Stimulated activated CD4-positive, alpha-beta T cell treated with anti-CD3 and anti-CD28 coated beads, TNF-alpha, amount 100 ng/mL, for 48 hours (primary cell): ENCODE data around the gene MMP2.

ENCODE experiments used
- DNase-seq, 3 donors: peaks; one replicate each; pipeline ENCODE4 v3.0.0-alpha.2; 2020; ENCODE audit warnings: low read depth in 3 of 3

MMP2 gene

GRCh38 chr16:55469821-55470532 is 9.0 kb upstream of the MMP2 start:
- DNase-seq: no peak

DNA sequence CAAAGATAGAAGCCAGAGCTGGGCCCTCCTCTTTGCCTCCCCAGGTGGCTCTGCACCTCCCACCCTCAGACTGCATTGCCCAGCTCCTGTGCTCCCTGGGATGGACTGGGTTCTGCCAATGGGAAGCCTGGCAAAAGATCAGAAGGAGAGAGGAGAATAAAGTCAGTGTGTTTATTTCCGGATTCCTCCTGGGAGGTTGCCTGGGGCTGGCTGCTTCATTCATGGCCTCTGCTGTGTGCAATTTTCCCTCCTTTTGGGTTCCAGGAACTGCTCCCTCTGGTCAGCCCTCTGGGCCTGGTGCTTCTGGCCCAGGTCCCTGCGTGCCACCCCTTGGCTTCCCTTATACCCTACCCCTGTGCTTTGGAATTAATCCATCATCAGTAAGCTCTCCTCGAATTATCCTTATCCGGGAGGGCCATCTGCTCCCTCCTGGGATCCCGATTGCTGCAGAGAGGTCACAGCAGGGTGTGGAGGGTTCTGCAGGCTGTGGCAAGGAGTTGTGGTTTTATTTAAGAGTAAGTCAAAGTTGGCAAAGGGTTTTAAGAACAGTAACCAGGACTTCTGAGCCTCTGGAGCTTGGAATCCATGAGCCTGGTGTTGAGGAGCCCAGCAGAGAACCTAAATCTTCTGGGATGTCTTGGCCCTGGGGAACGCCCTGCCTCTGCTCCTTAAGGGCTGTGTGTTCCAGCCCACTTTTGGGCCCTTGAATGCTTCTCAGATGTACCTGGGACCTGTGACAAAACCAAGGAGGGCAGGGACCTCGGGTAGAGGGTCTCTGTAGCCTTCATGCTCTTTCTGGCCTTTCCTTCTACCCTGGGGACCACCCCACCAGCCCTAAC is 8.2 kb upstream of the MMP2 start:
- no peak for DNase-seq

DNA sequence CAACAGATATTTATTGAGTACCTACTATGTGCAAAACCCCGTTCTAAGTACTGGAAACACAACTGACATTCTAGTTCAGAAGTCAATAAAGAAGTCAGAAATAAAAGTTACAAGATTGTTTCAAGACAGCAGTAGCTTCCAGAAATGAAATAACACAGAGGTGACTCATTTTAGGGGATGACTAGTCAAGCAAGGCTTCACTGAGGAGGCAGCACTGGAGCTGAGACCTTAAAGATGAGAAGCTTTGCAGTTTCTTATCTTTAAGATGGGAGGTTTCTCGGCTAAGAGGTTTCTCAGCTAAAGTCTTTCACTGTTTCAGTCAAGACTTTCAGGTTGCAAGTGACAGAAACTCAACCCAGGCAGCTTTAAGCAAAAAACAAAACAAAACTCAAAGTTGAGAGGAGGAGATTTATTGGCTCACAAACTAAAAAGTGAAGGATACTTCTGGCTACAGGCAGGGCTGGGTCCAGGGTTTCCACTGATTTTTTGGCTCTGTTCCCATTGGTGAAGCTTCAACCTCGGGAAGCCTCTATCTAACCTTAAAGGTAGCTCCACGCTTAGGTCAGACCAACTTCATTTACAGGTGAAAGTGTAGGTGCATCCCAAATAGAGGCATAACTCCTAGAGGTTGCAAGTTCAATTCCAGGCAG is 7.4 kb upstream of the MMP2 start:
- peak in 1 of 3 donors; percentile 22 for DNase-seq

GRCh38 chr16:55473587-55473986 is 5.4 kb upstream of the MMP2 start:
- no peak for DNase-seq

DNA sequence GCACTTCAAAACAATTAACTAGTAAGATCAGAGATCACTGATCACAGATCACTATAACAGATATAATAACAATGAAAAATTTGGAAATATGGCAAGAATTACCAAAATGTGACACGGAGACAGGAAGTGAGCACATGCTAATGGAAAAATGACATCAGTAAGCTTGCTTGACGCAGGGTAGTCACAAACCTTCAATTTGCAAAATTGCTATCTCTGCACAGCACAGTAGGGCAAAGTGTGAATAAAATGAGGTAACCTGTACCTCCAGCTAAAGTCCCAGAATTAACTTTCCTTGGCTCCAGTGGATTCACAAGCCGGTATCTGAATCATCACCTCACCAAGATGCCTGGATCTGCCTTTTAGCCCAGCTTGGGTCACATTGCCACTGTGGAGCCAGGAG is 4.2 kb upstream of the MMP2 start:
- DNase-seq: no peak

- no peak for DNase-seq
Observed at GRCh38 chr16:55475919-55476318, 3.1 kb upstream of the MMP2 start.

GRCh38 chr16:55476625-55477533 is 2.1 kb upstream of the MMP2 start:
- no peak for DNase-seq

DNA sequence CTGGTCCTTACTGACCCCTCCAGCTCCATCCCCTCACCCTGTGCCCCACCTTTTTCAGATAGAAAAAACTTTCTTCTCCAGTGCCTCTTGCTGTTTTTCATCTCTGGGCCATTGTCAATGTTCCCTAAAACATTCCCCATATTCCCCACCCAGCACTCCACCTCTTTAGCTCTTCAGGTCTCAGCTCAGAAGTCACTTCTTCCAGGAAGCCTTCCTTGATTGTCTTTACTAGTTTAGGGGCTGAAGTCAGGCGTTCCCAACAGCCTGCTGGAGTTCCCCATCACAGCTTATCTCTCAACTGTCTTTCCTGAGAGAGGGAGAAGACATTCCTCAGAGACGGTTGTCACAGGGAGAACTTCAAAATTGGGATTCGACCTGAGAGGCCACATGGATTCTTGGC is 1.3 kb upstream of the MMP2 start:
- DNase-seq: no peak

- DNase-seq: no peak
Observed at GRCh38 chr16:55479430-55480140, 587 bp downstream of the MMP2 start.

DNA sequence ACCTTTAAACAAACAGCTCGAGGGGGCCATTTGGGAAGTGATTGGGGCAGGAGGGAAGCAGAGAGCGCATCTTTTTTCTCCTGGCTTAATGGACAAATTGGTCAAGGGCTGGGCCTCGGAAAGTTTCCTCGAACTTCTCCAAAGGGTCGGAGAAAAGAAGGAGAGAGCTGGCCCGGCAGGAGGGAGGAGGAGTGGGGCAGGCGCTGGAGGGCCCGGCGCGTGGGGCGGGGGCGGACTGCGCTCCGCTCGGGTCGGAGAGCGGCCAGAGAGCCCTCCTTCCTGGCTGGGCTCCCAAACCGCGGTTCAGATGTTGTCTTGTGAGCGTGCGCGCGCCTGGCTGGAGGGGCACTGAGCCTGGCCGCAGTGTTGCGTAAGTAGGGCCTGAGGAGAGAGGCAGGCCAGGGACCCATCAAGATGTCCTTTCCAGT is 1.2 kb downstream of the MMP2 start:
- DNase-seq: no peak

DNA sequence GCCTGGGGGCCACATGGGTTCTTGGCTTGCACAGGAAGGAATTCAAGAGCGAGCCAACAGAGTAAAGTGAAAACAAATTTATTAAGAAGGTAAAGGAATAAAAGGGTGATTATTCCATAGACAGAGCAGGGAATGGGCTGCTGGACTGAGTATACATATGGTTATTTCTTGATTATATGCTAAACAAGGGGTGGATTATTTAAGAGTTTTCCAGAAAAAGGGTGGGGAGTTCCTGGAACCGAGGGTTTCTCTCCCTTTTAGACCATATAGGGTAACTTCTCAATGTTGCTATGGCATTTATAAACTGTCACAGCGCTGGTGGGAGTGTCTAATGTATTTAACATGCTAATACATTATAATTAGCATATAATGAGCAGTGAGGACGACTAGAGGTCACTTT is 2.0 kb downstream of the MMP2 start:
- DNase-seq: no peak

DNA sequence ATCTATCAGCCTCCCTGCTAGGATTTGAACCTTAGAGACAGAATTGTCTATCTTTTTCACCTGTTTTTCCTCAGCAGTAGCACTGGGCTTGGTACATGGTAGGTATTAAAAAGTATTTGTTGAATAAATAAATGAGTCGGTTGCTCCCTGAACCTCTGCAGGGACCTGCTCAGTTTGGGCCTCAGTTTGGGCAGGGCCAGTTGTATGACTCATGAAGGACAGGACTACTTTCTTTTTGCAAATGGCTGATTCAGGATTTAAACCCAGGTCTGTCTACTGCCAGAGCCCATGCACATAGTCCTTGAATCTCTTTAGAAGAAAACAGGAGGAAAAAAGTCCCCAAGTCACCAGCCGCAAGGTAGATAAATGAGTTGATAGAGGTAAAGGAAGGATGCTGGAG is 3.1 kb downstream of the MMP2 start:
- no peak for DNase-seq

DNA sequence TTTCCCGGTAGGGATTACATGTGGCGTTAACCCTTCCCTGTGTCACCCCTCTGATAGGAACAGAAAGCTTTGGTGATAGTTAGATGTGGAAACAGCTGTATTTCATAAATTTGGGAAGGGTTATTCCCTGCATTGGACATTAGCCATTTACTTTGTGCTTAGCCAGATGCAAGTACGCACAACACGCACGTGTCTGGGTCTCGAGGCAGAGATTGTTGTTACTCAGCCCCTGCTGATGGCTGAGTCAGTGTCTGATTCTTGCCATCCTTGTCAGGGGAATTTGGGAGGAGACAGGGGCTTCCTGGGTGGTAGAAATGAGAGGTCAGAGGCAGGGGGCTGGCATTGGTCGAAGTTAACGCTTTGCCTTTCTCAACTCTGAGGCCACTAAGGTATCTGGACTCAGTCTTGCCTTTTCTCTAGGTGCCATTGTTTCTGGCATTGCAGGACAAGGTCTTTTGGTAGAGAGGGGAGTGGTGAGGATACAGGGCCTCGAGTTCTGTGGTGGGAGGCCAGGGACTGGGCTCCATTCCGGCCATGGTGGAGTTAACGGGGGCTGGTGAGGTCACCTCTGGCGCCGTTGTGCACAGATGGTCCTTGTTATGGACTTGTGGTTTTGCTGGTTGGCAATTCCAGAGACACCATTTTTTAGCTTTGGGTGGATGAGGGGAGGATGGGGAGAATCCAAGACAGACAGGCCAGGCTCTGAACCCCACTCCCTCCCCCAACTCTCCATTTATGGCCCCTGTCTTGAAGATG is 8.2 kb downstream of the MMP2 start:
- no peak for DNase-seq

GRCh38 chr16:55488306-55488705 is 9.3 kb downstream of the MMP2 start:
- DNase-seq: no peak

DNA sequence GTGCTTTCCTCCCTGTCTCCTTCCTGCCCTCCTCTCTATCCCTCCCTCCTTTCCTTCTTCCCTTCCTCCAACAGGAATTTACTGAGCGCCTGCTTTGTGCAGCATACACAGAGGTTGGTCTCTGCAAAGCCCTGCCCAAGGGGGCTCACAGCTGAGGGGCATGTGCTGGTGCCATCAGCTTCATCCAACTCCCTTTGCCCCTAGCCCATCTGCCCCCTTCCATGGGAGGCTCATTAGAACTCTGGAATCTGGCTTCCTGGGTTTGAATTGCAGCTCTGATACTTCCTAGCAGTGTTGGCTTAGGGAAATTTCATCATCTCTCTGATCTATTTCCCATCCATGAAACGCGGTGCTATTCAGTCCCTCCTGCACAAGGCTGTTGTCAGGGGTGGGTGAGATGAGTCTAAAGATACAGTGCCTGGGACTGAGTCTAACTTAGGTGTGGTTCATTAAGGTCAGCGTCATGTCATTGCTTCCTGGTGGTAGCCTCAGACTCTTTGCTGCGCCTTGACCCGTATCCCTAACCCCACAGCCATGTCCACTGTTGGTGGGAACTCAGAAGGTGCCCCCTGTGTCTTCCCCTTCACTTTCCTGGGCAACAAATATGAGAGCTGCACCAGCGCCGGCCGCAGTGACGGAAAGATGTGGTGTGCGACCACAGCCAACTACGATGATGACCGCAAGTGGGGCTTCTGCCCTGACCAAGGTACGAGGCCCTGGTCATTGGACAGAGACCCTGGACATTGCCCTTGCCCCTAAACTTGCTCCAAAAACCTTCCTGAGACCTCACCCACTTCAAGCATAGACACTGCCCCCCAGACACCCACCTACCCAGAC is 10.3 kb downstream of the MMP2 start:
- no peak for DNase-seq

GRCh38 chr16:55489956-55490265 is 10.9 kb downstream of the MMP2 start:
- DNase-seq: no peak

DNA sequence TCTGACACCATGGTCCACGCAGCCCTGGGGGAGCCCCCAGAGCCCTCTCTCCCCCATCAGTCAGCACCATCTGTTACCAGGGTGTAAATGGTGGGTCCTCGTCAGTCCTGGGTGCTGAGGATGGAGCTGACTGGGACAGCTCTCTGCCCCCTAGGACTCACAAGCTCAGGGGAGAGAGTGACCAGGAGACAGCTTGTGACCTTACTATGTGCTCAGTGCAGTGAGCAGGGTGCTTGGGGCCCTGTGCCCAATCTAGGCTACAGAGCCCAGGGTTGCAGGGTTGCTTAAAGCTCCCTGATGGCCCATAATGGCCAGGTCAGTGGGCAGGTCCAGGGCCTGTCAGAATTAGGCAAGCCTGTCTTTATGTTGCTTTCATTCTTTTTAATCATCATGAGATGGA is 11.3 kb downstream of the MMP2 start:
- DNase-seq: no peak

DNA sequence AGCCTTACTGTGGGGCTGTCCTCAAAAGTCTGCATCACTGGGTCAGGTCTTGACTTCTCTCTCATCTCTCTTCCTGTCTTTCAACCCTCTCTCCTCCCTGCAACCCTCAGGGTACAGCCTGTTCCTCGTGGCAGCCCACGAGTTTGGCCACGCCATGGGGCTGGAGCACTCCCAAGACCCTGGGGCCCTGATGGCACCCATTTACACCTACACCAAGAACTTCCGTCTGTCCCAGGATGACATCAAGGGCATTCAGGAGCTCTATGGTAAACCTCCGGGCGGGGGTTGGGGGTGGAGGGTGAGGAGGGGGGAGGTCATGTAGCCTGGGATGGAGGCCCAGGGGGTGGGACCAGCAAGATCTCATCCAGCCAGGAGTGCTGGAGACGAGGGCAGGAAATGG is 12.7 kb downstream of the MMP2 start:
- DNase-seq: no peak

DNA sequence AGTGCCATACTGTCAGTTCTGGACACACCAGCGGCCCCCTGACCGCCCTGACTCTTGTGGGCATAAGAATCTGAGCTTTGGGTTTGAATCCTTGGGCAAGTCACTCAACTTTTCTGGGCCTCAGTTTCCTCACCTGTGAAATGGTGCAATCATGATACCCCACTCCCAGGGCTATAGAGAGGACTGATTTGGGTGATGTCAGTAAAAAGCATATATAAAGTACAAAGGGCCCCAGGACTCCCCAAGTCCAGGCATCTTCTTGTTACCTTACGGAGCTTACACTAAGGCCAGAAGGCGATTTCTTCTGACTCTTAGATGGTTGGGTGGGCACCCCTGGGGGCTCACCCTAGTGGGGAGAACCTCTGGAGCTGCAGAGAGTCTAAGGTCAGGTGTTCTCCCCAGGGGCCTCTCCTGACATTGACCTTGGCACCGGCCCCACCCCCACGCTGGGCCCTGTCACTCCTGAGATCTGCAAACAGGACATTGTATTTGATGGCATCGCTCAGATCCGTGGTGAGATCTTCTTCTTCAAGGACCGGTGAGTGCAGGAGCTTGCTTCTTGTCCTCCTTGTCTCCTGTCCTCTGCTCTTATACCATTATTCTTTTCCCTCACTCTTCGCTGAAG is 13.9 kb downstream of the MMP2 start:
- DNase-seq: no peak
